ACC112 (cell line): ENCODE measurements around the gene CREB3L2.
"Not testable (repeated sequence)": the region's sequence is repeated elsewhere in the genome, so short reads cannot be mapped to it uniquely, and the experiment has no call there.

Experiments
- H2AFZ ChIP-seq: fragments of 200-600 bp; sonication (generic); one replicate; pipeline ENCODE4 v1.6.0; 2017; ENCODE audit warnings: antibody characterized with exemption, low read length; ENCODE audit not compliant: unreplicated experiment
- H3K27ac ChIP-seq: fragments of 200-600 bp; sonication (generic); 2 replicates; pipeline ENCODE4 v1.5.1; 2014; ENCODE audit warnings: low read depth, mild to moderate bottlenecking, antibody characterized with exemption, low read length, moderate library complexity
- H3K27me3 ChIP-seq: fragments of 200-600 bp; sonication (generic); 2 replicates; pipeline ENCODE4 v1.6.1; 2014; ENCODE audit warnings: mild to moderate bottlenecking, antibody characterized with exemption, low read length, moderate library complexity, mixed read lengths; ENCODE audit not compliant: insufficient read depth
- H3K36me3 ChIP-seq: fragments of 200-600 bp; sonication (generic); 2 replicates; pipeline ENCODE4 v1.6.1; 2016; ENCODE audit warnings: mild to moderate bottlenecking, antibody characterized with exemption, low read length, moderate library complexity, mixed read lengths; ENCODE audit not compliant: insufficient read depth
- H3K4me1 ChIP-seq: fragments of 200-600 bp; sonication (generic); one replicate; pipeline ENCODE4 v1.6.1; 2016; ENCODE audit warnings: low read length, mixed read lengths; ENCODE audit not compliant: insufficient read depth, unreplicated experiment, control insufficient read depth
- H3K4me3 ChIP-seq: fragments of 200-600 bp; sonication (generic); 2 replicates; pipeline ENCODE4 v1.5.1; 2014; ENCODE audit warnings: mild to moderate bottlenecking, low read depth, low read length
- H3K79me2 ChIP-seq: fragments of 200-600 bp; sonication (generic); one replicate; pipeline ENCODE4 v1.6.0; 2016; ENCODE audit warnings: low read length; ENCODE audit not compliant: control insufficient read depth, unreplicated experiment, insufficient read depth

The CREB3L2 gene

DNA sequence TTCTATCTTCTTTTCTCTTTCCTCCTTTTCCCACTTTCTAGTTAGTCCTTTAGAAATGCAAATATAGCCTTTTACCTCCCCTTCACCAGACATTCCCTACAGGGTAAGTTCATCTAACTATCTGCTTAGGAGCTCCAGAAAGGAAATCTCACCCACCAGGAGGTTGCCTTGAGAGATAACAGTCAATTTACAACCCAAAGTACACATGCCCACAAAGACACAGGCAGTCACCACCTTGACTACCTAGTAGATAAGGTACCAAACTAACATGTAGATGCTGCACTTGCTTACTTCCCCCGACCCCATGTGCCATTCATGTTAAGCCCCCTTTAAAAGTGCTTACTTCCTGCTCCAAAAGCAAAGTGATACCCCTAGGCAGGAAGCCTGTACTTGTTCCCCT lies 12.8 kb upstream of the CREB3L2 start:
- H3K4me3 ChIP-seq = no peak overlapping the region
- no peak overlapping the region for H2AFZ ChIP-seq
- no peaks in the 10 kb centered on the region for H3K27me3 ChIP-seq
- H3K27ac ChIP-seq = no peak overlapping the region
- no peaks in the 10 kb centered on the region for H3K4me1 ChIP-seq
- H3K36me3 ChIP-seq = no peaks in the 10 kb centered on the region
- no peaks in the 10 kb centered on the region for H3K79me2 ChIP-seq

- not testable (repeated sequence) for H3K4me1 ChIP-seq, H3K4me3 ChIP-seq, H3K36me3 ChIP-seq, H3K27ac ChIP-seq, H3K27me3 ChIP-seq, H2AFZ ChIP-seq, H3K79me2 ChIP-seq
Measured at GRCh38 chr7:138014201-138014600, 12.3 kb upstream of the CREB3L2 start.

- Histone ChIP-seq H3K4me3 (no peak overlapping the region), H3K27me3 (no peaks in the 10 kb centered on the region), H2AFZ (no peak overlapping the region), H3K79me2 (no peaks in the 10 kb centered on the region), H3K27ac (no peak overlapping the region), H3K4me1 (no peaks in the 10 kb centered on the region), H3K36me3 (no peaks in the 10 kb centered on the region)
Measured at GRCh38 chr7:138009350-138009653, 7.4 kb upstream of the CREB3L2 start.

GRCh38 chr7:138008588-138009349 lies 6.9 kb upstream of the CREB3L2 start:
- H3K36me3 ChIP-seq = no peaks in the 10 kb centered on the region
- no peak overlapping the region for H2AFZ ChIP-seq
- no peak overlapping the region for H3K4me3 ChIP-seq
- no peaks in the 10 kb centered on the region for H3K27me3 ChIP-seq
- H3K79me2 ChIP-seq = no peaks in the 10 kb centered on the region
- H3K27ac ChIP-seq = no peak overlapping the region
- H3K4me1 ChIP-seq = no peaks in the 10 kb centered on the region

DNA sequence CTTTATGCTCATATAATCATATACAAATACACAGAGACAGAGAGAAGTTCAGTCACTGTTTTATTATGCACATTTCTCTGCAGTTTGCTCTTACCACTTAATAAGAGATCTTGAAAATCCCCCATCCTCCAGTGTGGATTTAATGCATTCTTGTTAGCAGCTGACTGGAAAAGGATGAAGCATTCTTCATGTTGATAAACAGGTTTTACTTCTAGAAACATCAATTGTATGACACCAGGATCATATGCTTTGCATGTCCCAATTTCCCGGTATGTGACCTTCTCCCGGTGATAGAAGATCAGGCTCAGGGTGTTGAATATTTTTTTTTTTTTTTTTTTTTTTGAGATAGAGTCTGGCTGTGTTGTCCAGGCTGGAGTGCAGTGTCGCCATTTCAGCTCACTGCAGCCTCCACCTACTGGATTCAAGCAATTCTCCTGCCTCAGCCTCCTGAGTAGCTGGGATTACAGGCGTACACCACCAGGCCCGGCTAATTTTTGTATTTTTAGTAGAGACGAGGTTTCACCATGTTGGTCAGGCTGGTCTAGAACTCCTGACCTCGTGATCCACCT lies 6.2 kb upstream of the CREB3L2 start:
- Histone ChIP-seq H3K4me1 (no peaks in the 10 kb centered on the region), H2AFZ (no peak overlapping the region), H3K27ac (no peak overlapping the region)

DNA sequence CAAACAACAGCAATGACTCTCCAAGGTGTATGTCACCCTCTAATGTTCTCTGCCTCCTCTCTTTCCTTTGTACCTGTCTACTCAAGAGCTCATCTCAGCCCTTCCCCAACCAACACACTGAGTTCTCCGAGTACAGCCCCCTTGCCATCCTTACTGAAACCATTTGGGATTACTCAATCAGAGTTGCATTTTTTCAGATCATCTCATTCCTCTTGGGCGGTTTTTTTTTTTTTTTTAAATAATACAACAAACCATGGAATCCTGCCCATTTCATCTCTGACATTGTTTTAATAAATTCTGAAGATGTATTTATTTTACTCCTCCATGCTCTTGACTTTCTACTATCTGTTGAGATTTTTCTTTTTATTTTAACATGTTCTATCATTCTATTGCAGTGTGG lies 4.2 kb upstream of the CREB3L2 start:
- Histone ChIP-seq H3K4me1 (no peaks in the 10 kb centered on the region), H3K36me3 (no peaks in the 10 kb centered on the region), H3K27me3 (no peaks in the 10 kb centered on the region), H3K79me2 (peaks cover 8% of the 10 kb centered on the region), H3K27ac (no peak overlapping the region), H2AFZ (no peak overlapping the region), H3K4me3 (no peak overlapping the region)

More for the DNA sequence above, 6.2 kb upstream of the CREB3L2 start:
- Histone ChIP-seq H3K79me2 (no peaks in the 10 kb centered on the region), H3K4me3 (no peak overlapping the region), H3K36me3 (no peaks in the 10 kb centered on the region), H3K27me3 (no peaks in the 10 kb centered on the region)

- no peak overlapping the region for H3K4me3 ChIP-seq
- H3K36me3 ChIP-seq = no peaks in the 10 kb centered on the region
- H3K27me3 ChIP-seq = no peaks in the 10 kb centered on the region
- no peak overlapping the region for H2AFZ ChIP-seq
- H3K79me2 ChIP-seq = peaks cover 19% of the 10 kb centered on the region
- no peak overlapping the region for H3K27ac ChIP-seq
- no peaks in the 10 kb centered on the region for H3K4me1 ChIP-seq
Measured at GRCh38 chr7:138004936-138005335, 3.0 kb upstream of the CREB3L2 start.

DNA sequence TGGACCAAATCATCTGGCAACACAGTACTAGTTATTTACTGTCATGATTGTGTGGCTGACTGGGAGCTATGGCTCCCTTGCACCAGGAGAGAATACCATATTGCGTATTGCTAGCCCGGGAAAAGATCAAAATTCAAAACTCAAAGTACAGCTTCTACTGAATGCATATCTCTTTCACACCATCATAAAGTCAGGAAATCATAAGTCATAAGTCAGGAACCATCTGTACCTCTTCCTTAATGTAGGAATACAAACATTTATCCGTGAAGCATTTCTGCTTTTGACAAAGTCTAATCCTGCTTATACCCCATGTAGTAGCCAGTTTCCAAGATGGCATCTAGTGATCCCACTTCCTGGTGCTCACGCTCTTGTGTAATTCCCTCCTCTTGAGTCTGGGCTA lies 2.2 kb upstream of the CREB3L2 start:
- no peak overlapping the region for H2AFZ ChIP-seq
- H3K4me1 ChIP-seq = peaks cover 2% of the 10 kb centered on the region
- H3K27me3 ChIP-seq = no peaks in the 10 kb centered on the region
- no peaks in the 10 kb centered on the region for H3K36me3 ChIP-seq
- no peak overlapping the region for H3K27ac ChIP-seq
- no peak overlapping the region for H3K4me3 ChIP-seq
- H3K79me2 ChIP-seq = peaks cover 28% of the 10 kb centered on the region

- Histone ChIP-seq H3K4me3 (no peak overlapping the region), H3K36me3 (no peaks in the 10 kb centered on the region), H3K79me2 (peaks cover 41% of the 10 kb centered on the region), H3K27ac (no peak overlapping the region), H3K4me1 (peaks cover 14% of the 10 kb centered on the region), H2AFZ (peak overlapping the region; percentile 24), H3K27me3 (no peaks in the 10 kb centered on the region)
Measured at GRCh38 chr7:138002828-138003189, 923 bp upstream of the CREB3L2 start.

DNA sequence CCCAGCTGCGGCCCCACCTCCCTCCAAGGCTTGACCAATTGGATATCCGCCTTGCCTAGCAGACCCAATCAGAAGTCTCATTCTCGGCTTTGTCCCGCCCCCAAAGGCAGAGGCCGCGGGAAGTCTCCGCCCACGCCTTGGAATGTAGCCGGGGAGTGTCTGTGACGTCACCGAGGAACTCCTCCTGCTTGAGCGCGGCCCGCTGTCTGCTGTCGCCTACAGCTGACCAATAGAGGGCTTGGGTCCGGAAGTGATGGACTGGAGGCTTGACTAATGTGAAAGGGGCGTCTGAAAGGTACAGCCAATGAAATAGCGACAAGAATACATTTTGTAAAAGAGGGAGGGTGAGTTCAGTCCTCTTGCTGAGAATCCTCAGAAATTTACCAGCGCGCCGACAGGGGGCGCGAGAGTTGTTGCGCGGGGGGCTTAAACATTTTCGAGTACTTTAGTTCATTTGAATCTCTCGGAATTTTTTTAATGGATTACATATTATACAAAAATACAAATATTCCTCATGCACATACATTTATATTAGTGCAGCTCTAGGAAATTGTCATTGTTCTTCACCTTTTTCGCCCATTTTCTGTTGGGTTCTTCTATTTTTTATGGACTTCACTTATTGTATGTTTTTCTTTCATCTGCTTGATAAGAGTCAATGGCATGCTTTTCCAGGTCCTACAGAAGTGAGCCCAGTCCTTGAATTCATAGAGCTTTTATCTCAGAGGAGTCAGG lies 376 bp upstream of the CREB3L2 start:
- H2AFZ ChIP-seq = peak overlapping the region; percentile 24
- H3K79me2 ChIP-seq = peaks cover 46% of the 10 kb centered on the region
- H3K4me3 ChIP-seq = peak overlapping the region; percentile 93
- peaks cover 16% of the 10 kb centered on the region for H3K4me1 ChIP-seq
- no peaks in the 10 kb centered on the region for H3K36me3 ChIP-seq
- H3K27me3 ChIP-seq = no peaks in the 10 kb centered on the region
- peak overlapping the region; percentile 97 for H3K27ac ChIP-seq
